GM19238 (cell line): ENCODE measurements around the gene LLGL2.
"Not testable (repeated sequence)": the region's sequence is repeated elsewhere in the genome, so short reads cannot be mapped to it uniquely, and the experiment has no call there.

ENCODE experiments used
- DNase-seq: peaks from one replicate; pipeline ENCODE4 v3.0.0; 2011; ENCODE audit warnings: low spot score; ENCODE audit not compliant: insufficient read length

Gene LLGL2

DNA sequence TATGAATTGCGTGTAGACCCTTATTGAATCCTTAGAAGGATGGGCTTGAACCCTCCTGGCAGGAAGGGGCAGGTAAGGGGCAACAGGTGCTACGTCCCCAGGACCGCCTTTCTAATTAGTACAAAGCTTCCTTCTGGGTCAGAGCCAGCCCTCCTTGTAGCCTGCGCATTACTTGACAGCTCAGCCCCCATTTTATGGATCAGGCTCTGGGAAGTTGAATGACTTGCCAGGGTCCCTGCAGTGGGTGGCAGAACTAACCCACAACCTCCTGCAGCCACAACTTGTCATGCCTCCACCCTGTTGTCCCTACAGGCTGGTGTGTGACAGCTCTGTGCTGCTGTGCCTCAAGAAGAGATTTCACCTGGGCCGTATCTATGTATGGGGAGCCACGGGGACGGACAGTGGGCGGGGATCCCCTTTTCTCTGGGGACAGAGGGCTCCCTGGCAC is 64.8 kb downstream of the LLGL2 start:
- no peak for DNase-seq

DNA sequence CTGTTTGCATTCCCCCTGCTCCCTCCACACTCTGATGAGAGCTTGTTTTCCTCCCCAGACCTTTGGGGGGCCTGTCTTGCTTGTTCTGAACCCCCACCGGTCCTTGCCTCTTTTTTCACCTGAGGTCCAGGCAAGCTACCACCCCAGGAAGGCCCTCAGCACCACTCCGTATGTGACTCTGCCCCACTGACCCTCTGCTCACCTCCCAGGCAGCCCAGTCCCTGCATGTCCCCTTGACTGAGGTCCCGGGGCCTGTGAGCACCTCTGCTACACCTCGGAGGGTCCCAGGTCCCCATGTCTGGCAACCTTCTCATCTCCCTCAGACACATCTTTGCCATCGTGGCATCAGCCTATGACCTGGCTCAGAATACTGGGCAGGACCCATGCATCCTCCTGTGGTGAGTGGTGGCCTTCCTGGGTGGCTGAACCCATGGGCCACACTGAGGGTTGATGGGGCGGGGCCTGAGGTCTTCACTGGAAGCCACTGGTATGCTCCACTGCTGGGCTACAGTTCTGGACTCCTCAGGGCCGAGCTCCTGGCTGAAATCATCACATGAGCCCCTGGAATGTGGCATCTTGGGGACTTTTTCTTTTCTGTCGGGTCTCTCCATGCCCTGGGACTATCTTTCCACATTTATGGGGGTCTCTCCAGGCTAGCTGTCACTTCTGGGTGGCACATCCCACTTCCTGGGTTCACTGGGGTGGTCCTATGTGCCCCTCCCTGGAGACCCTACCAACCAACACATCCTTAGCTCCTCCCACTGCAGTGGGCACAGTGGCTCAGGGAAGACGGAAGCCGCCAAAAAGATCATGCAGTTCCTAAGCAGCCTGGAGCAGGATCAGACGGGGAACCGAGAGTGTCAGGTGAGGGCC is 65.6 kb downstream of the LLGL2 start:
- no peak for DNase-seq

DNA sequence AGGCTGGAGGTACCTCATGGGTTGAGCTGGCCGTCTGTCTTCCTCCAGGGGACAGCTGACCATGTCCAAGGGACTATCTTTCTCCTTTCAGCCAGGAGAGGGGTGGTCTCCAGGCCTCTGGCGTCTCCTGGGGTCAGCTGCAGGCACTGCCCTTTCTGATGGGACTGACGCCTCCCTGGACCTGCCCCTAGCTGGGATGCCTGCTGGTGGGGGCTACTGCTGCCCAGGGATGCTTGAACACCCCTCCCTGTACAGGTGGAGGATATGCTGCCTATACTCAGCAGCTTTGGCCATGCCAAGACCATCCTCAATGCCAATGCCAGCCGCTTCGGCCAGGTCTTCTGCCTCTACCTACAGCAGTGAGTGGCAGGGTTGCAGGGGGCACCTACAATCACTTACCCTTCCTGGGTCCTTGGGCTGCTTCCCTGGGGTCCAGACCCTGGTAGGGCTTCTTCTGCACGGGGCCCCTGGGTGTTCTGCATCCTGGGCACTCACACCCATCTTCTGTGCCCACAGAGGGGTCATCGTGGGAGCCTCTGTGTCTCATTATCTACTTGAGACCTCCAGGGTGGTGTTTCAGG is 66.3 kb downstream of the LLGL2 start:
- no peak for DNase-seq

DNA sequence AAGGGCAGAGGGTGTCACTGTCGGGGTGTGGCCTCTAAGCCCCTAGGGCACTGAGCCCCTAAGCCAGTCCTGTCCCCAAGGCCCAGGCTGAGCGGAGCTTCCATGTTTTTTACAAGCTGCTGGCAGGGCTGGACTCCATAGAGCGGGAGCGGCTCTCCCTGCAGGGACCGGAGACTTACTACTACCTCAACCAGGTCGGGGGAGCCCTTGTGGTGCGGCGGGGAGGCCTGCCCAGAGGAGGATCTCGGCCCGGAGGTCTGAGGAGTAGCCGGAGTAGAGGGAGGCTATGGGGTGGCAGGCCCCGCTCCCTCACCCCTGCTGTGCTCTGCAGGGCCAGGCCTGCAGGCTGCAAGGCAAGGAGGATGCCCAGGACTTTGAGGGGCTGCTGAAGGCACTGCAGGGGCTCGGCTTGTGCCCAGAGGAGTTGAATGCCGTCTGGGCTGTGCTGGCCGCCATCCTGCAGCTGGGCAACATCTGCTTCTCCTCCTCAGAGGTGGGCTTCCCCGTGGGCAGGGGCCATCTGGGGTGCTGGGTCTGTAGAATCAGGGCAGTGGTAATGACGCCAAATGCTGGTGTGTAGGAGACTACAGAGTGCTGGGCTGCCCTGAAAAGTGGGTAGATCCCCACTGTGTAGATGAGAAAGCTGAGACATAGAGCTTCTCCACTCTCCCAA is 67.0 kb downstream of the LLGL2 start:
- no peak for DNase-seq

DNA sequence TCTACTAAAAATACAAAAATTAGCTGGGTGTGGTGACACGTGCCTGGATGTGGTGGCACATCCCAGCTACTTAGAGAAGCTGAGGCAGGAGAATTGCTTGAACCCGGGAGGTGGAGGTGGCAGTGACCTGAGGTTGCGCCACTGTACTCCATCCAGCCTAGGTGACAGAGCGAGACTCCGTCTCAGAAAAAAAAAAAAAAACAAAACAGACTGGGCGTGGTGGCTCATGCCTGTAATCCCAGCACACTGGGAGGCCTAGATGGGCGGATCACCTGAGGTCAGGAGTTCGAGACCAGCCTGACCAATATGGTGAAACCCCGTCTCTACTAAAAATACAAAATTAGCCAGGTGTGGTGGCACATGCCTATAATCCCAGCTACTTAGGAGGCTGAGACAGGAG is 67.9 kb downstream of the LLGL2 start:
- not testable (repeated sequence) for DNase-seq

DNA sequence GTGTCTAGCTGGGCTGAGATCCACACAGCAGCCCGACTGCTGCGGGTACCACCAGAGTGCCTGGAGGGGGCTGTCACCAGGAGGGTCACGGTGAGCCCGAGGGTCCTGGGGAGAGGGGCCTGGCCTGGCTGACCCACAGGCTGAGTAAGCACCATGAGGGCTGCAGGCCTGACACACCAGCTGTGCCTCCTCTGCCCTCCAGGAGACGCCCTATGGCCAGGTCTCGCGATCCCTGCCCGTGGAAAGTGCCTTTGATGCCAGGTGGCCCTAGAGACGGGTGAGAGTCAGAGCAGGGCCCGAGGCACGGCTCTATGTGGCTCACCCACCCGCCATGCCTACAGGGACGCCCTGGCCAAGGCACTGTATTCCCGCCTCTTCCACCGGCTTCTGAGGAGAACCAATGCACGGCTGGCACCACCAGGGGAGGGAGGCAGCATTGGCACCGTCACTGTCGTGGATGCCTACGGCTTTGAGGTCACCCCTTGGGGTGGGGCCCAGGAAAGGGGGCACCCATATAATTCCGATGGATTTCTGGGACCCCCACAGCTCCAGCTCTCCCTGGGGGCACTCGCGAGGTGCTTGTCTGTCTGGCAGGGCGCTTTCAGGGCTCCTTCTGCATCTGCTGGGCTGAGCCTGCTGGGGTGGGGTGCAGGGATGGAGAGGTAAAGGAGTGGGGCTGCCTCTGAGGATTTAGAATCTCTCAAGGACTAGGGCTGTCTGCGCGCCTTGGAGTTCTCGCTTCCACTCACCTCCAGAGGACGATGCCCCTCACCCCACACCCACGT is 69.2 kb downstream of the LLGL2 start:
- no peak for DNase-seq

DNA sequence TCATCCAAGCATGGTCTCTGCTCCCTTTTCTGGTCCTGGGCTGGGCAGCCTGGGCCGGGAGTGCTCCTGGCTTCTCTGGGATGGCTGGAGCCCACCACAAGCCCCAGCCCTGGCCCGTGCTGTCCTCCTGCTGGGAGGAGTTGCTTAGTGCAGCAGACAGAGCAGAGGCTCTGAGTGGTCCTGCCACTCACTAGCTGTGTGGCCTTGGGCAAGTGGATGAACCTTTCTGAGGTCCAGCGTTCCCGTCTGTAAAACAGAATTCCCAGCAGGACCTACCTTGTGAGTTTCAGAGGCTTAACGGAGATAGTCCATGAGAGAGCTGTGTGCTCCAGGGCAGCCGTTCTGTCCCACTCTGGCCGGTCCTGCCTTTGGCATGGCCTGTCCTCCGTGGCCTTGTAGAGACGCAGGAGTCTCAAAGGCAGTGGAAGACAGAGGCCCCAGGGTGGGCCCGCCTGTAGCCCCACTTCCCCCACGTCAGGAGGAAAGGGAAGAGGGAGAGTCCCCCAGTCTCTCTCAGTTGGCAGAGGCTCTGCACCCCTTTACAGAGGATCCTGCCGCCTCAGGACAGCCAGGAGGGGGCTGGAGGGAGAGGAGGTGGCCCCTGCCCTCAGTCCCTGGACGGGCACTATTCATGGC is 69.9 kb downstream of the LLGL2 start:
- DNase-seq, result no peak

DNA sequence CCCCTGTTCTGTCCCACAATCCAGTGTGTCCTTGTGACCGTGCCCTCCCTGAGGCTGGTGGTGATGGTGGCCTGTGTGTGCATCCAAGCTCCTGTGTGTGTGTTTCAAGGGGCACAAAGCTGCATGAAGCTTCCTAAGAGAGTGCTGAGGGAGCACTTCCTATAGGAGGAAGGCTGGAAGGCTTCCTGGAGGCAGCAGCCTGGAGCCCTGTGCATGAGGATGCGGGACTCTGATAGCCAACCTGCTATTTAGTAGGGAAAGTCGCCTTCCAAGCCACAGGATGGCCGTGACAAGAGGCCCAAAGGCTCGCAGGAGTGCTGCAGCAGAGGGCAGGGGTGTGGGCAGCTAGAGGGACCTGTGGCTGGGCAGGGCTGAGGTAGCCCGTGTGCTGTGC is 70.4 kb downstream of the LLGL2 start:
- no peak for DNase-seq

DNA sequence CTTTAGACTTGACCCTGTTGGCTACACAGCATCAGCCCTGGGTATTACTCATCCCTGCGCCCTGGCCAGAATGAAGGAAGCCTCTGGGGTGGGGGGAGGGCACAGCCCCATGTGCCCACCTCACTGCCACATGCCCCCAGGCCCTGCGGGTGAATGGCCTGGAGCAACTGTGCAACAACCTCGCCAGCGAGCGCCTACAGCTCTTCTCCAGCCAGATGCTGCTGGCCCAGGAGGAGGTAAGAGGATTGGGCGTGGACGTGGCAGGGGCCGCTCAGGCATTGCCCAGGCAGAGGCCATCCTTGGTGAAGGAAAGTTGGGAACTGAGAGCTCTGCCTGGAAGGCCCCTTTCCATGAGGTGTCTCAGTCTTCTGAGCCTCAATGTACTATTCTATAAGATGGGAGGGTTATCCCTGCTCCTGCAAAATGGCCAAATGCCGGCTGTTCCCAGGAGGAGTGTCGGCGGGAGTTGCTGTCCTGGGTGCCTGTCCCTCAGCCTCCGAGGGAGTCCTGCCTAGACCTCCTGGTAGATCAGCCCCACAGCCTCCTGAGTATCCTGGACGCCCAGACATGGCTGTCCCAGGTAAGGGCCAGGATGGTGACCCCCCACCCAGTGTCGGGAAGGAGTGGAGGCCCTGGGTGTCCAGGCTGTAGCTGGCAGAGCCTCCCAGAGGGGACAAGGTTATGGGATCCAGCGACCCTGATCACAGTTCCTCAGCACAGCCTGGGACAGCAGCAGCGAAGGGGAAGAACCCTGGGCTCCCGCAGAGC is 71.0 kb downstream of the LLGL2 start:
- no peak for DNase-seq

DNA sequence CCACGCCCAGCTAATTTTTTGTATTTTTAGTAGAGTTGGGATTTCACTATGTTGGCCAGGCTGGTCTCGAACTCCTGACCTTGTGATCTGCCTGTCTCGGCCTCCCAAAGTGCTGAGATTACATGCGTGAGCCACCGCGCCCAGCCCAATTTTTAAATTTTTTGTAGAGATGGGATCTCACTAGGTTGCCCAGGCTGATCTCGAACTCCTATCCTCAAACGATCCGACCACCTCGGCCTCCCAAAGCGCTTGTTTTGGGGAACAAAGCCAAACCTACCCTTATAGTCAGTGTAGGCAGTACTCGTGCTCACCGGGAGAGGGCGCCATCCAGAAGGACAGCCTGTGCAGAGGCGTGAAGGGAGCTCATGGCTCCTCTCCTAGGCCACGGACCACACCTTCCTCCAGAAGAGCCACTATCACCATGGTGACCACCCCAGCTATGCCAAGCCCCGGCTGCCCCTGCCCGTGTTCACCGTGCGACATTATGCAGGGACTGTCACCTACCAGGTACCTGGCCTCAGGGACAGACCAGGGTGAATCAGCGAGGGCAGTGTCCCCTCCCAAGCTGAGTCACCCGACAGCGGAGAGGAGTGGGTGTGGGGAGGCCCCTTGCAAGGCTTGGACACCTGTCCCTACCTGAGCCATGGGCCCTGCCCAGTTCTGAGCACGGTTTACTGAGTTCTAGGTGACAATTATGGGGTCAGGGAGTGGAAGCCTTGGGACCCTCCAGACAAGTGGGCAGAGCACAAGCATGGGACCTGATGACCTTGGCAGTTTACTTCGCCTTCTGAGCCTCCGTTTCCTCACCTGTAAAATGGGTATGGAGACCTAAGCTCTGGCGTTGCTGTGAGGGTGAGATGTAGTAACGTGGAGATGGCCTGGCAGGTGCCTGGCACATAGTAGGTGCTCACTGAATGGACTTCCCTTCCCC is 75.8 kb downstream of the LLGL2 start:
- peak; percentile 55 for DNase-seq

DNA sequence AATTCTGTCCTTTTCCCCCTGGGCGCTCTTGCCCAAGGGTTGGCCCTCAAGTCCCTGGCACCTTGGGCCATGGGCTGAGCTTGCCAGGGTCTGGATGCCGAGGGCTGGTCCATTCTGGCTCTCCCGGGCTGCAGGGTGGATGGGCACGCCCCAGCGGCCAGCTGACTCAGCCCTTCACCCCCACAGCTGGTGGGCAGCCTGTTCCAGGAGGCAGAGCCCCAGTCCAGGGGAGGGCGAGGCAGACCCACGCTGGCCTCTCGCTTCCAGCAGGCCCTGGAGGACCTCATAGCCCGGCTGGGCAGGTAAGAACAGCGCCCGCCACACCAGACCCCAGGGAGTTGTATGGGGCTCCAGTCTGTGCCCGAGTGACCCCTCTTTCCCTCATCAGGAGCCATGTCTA is 77.1 kb downstream of the LLGL2 start:
- DNase-seq, result no peak

DNA sequence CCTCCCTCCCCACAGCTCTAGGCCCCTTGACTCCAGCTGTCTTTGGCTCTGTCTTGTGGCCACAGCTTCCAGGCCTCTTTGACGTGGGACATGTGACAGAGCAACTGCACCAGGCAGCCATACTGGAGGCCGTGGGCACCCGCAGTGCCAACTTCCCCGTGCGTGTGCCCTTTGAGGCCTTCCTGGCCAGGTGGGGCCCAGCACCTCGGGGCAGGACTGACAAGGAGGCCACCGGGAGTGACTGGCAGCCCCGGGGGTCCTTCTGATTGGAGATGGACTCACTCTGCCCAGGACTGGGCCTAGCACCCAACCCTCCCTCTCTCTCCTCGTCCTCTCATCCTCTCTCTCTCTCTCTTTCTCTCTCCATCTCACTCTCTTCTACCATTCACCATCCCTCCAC is 77.6 kb downstream of the LLGL2 start:
- no peak for DNase-seq

DNA sequence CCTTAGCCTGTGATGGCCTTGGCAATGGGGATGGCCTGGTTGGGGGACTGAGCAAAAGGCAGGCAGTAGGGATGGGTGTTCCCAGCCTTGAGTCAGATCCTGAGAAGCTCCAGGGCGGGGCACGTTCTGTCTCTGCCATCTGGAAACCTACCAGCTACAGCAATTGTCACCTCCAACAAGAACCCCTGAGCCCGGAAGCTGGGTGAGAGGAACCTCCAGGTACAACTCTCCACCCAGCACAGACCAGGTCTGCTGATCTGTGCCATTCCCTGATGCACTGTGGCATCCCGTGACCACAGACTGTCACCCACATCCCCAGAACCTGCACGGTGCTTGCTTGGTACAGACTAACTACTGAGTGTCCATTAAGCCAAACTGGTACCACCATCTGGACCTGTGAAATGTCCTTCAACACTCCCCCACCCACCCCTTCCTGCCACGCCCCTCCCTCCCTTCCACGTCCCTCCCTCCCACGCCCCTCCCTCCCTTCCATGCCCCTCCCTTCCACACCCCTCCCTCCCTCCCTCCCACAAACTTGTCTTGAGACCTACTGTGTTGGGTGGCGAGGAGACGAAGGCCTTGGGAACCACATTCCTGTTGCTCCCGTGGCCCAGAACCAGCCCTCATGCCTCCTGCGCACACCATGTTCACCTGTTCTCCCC is 78.7 kb downstream of the LLGL2 start:
- no peak for DNase-seq

DNA sequence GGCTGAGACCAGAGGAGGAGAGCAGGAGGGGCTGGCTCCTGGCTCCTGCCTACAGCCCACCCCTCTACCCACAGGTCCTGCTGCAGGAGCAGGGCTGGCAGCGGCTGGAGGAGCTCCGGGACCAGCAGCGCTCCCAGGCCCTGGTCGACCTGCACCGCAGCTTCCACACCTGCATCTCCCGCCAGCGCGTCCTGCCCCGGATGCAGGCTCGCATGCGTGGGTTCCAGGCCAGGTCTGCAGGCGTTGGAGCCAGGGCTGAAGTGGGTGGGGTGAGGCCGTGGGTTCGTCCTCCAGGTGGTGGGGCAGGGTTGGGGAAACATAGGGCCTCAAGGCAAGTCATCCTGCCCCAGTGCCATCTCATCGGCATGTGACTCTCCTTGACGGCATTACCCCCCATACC is 80.3 kb downstream of the LLGL2 start:
- DNase-seq, result no peak

DNA sequence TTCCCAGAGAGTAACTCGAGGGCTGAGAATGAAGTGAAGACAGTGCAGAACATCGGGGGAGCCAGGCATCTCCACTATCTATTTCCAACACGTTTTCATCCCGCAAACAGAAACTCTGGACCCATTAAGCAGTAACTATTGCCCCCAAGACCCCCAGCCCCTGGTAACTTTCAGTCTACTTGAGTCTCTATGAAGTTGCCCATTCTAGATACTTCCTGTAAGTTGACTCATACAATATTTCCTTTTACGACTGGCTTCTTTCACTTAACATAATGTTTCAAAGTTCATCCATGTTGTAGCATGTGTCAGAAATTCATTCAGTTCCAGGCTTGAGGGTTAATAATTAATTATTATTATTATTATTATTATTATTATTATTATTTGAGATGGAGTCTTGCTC is 81.6 kb downstream of the LLGL2 start:
- no peak for DNase-seq

DNA sequence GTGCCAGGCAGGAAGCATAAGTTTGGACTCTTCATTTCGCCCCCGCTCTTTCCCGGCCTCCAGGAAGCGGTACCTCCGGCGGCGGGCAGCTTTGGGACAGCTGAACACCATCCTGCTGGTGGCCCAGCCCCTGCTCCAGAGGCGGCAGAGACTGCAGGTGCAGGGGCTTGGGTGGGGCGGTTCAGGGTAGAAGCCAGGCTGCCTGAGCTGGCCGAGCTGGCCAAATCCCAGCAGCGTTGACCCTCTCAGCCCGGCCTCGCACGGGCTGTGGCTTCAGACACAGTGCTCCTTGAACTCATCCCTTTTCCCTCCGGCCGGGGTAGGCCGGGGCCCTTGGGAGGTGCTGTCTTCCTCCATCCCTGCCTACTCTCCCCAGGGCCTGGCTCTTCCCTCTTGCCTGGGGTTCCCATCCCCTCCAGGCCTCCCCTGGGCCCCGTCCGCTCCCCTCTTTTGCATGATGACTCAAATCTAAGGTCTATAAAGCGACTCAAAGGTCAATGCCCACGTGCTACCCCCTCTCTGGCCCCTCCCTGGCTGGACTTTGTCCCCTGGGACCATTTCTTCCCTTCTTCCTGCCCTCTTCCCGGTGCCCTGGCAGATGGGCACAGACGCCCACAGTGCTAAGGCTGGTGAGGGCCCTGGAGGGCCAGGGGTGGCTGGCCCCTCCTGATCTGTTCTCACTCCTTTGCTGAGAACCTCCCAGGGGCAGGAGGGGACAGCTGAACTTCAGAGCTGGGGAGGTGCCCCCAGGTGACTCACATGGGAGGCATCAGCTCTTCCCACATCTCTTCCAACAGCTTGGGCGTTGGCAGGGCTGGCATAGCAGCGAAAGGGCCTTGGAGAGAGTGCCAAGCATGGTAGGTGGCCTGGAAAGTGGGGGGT is 84.8 kb downstream of the LLGL2 start:
- no peak for DNase-seq

DNA sequence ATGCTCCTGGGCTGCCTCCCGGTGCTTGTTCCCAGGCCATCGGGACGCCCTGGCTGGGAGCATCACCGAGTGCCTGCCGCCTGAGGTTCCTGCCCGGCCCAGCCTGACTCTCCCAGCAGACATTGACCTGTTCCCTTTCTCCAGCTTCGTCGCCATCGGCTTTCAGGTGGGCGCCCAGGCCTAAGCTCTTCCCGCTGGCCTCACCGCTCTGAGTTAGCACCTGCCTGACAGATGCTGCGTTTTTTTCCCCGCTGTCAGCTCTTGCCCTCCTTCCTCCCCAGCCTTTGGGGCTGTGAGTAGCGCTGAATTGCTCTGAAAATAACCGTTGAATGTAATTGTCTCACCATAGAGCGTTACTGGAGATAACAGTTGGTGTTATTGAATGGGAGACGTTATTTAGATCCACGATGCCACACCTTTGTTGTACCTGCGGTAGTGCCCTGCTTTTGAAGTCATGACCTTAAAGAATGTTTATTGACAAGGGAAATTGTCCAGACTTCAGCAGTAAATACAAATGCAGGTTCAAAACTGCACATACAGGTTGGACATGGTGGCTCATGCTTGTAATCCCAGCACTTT is 86.4 kb downstream of the LLGL2 start:
- no peak for DNase-seq
